Activated T-cell treated with anti-CD3 and anti-CD28 coated beads, Interleukin-2, amount 50 U/mL, for 72 hours (primary cell): ENCODE results near the gene CERK. TPM values are rescaled to one million over a fixed set of nuclear protein-coding genes. Genes with fewer than 3 reads are reported as not detected.

ENCODE experiments used
- ATAC-seq, 2 donors: fragments of 150-1000 bp; cut with Tn5 transposase; replicated peaks in 1 of 2; 2 replicates each; pipeline ENCODE4 v1.10.0; 2021; ENCODE audit warnings: moderate library complexity in 2 of 2, mild to moderate bottlenecking in 1 of 2
- DNase-seq, 2 donors: peaks; one replicate each; pipeline ENCODE4 v3.0.0; 2021 to 2022; ENCODE audit warnings: mixed read lengths in 1 of 2
- H3K27ac Mint-ChIP-seq: one replicate; pipeline ENCODE4 v1.8.0; 2022; ENCODE audit warnings: mild to moderate bottlenecking, moderate library complexity, mixed read lengths
- H3K27me3 Mint-ChIP-seq: one replicate; pipeline ENCODE4 v1.8.0; 2022; ENCODE audit warnings: low read depth, mixed read lengths
- H3K36me3 Mint-ChIP-seq, 2 donors: one replicate each; pipeline ENCODE4 v1.8.0; 2022; ENCODE audit warnings: mixed read lengths in 2 of 2, mild to moderate bottlenecking in 1 of 2; ENCODE audit not compliant: insufficient read depth in 2 of 2
- H3K4me1 Mint-ChIP-seq: one replicate; pipeline ENCODE4 v1.8.0; 2022; ENCODE audit warnings: low read depth, mixed read lengths
- H3K4me3 Mint-ChIP-seq, 2 donors: one replicate each; pipeline ENCODE4 v1.8.0; 2022; ENCODE audit warnings: mild to moderate bottlenecking in 2 of 2, mixed read lengths in 2 of 2, moderate library complexity in 2 of 2
- H3K9me3 Mint-ChIP-seq, 2 donors: one replicate each; pipeline ENCODE4 v1.8.0; 2022; ENCODE audit warnings: mixed read lengths in 2 of 2
- total RNA-seq, 2 donors: library from RNA; stranded (reverse); gene quantifications; one replicate each; pipeline ENCODE4 v1.2.3, GENCODE V29; 2022

CERK gene
- total RNA-seq, 2 donors from 2014 or later, result 38.6 to 53.1 TPM

DNA sequence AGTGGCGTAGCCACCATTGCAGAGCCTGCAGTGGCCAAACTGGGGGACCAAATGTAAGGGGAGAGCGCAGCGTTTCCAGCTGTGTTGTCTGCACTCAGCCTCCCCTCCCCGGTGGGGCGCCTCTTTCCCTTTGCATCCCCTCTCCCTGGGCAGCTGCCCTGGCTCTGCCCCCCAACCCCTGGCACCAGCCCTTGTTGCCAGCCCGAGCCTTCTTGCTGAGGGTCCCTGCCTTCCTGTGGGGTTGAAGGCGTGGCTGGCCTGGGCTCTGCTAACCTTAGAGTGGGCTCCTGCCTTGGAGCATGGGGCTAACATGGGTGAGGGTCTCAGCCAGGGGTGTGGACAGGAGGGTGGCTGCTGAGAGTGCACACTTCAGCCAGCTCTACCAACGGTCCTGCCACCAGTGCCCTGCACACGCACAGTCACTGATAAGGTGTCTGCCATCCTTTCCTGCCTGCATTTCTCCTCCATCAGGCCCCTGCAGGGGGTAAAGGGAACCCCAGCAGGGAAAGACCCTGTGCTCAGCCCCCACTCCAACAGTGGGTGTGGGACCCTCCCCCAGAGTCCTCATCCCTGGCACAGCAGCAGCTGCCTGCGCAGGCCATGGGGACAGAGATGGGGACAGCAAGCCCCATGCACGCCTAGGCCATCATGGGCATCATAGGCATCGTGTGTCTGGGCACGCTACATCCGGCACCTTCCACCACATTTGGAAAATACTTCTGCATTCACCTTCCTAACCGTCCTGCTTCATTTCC is 43.5 kb downstream of the CERK start:
- Mint-ChIP-seq H3K4me1 (no peaks in the 10 kb centered on the region), H3K27ac (no peak overlapping the region), H3K4me3 (no peak overlapping the region), H3K36me3 (peaks cover 2 to 27% of the 10 kb centered on the region in 2 donors), H3K9me3 (no peaks in the 10 kb centered on the region), H3K27me3 (no peaks in the 10 kb centered on the region)
- DNase-seq (no peak), ATAC-seq (no peak)

DNA sequence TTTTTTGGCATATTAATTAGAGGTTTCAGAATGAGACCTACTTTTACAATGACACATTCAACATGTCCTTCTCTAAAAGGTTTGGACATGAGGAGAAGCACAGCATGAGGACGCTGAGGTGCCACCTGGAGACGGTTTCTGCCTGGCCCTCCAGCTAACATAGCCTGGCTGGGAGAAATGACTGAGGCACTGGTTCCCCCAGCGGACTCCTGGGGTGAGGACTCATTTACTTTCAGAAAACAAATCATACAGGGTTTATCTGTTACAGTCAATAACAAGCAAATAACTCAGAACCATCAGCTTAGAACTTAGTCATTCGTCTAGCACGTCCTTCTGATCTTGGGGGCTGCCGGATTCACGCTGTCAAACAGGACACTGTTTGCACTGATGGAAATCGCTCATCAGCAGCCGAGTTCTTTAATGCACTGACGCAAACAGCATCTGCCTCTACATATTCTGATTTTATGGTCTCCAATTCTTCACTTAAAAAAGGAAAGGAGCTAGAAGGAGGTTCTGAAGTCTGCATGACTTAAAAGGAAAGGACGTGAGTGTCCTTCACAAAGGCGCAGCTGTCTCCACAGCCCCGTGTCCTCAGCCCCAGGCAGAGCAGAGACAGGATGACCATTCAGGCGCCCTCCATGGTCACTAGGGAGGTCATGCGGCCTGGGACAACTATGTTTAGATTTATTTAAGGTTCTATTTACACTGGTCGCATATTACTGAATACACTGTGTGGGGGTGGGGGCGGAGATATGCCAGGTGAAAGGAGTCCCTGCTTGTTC is 44.2 kb downstream of the CERK start:
- Mint-ChIP-seq H3K27ac (peak overlapping the region; percentile 8), H3K4me3 (no peak overlapping the region), H3K27me3 (no peaks in the 10 kb centered on the region), H3K36me3 (peaks cover 4 to 23% of the 10 kb centered on the region in 2 donors), H3K4me1 (no peaks in the 10 kb centered on the region), H3K9me3 (no peaks in the 10 kb centered on the region)
- DNase-seq (no peak), ATAC-seq (no peak)

DNA sequence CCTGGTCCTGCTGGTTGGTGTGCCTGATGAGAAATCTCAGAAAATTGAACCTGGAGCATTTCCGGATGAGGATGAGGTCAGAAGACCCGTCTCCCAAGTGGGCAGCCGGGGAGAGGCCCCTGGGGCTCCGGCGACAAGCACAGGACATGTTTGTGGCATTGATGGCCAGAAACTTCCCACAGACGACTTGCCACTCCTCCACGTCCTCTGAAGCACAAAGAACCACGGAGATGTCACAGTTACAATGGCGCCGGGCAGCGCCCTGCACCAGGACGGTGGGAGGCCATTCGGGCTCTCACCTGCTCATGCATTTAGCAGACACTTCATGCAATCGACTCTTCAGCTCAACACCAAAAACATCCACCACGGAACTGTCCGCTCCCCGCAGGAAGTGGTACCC is 46.5 kb downstream of the CERK start:
- Mint-ChIP-seq H3K27ac (no peak overlapping the region), H3K4me3 (no peak overlapping the region), H3K27me3 (no peaks in the 10 kb centered on the region), H3K36me3 (peaks cover 4 to 20% of the 10 kb centered on the region in 2 donors), H3K9me3 (no peaks in the 10 kb centered on the region), H3K4me1 (no peaks in the 10 kb centered on the region)
- DNase-seq, result no peak
- no peak for ATAC-seq

DNA sequence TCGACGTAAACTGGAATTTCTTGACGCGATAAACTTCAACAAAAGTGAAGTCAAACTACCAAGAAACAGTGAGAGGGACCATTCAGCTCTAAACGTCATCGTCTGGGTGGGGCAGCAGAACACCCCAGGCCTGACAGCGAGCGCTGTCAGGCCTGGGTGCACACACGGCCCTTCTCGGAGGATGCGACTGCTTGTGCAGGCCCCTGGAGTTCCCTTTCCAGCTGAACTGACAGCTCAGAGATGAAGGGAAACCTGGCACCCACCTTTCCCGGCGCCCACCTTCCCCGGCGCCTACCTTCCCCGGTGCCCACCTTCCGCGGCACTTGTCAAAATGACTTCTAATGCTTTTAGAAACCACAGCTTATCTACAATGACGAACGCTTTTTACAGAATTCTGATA is 47.9 kb downstream of the CERK start:
- ATAC-seq, result no peak
- H3K36me3 Mint-ChIP-seq, result peaks cover 2 to 17% of the 10 kb centered on the region in 2 donors
- no peaks in the 10 kb centered on the region for H3K9me3 Mint-ChIP-seq
- H3K27ac Mint-ChIP-seq, result peak overlapping the region; percentile 24
- H3K27me3 Mint-ChIP-seq, result no peaks in the 10 kb centered on the region
- no peak overlapping the region for H3K4me3 Mint-ChIP-seq
- no peak for DNase-seq
- H3K4me1 Mint-ChIP-seq, result no peaks in the 10 kb centered on the region

DNA sequence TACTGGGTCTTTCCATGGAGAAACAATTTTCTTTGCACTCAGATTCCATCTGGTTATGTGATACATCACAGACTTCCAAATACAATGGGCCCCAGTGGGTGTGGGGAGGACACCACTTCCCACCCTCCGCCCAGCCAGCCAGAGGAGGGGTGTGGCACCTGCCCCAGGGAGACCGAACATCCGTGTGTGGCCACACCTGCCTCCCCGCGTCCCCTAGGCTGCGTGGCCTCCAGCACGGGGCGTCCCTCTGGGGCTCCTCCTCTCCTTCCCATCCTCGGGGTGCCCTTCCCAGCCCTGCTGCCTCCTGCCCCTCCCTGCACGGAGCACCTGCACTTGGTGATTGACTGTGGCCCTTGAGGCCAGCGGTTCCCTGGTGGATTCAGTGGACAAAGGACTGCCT is 49.1 kb downstream of the CERK start:
- H3K27me3 Mint-ChIP-seq, result no peaks in the 10 kb centered on the region
- no peak overlapping the region for H3K27ac Mint-ChIP-seq
- peaks cover 9% of the 10 kb centered on the region for H3K4me1 Mint-ChIP-seq
- H3K9me3 Mint-ChIP-seq, result no peaks in the 10 kb centered on the region
- peaks cover 2 to 17% of the 10 kb centered on the region in 2 donors for H3K36me3 Mint-ChIP-seq
- DNase-seq, result no peak
- no peak for ATAC-seq
- H3K4me3 Mint-ChIP-seq, result no peak overlapping the region

DNA sequence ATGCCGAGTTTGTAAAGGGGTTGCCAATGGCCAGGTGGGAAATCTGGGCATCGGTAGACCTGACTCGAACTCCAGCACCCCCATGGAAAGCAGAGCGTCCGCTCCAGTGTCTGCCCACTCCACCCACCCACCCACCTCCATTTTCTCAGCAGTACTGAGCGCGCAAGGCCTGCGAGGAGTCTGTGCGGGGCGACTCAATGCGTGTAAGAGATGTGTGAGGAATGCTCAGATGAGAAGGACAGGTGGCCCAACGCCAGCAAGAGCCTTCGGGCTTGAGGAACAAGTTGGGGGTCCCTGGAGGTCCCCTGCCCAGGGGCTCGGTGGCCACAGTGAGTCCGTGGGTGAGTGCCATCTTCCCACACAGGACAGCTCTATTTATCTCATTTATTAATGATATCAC is 50.6 kb downstream of the CERK start:
- Mint-ChIP-seq H3K27me3 (no peaks in the 10 kb centered on the region), H3K4me1 (peaks cover 10% of the 10 kb centered on the region), H3K36me3 (peaks cover 2 to 17% of the 10 kb centered on the region in 2 donors), H3K9me3 (no peaks in the 10 kb centered on the region), H3K4me3 (no peak overlapping the region), H3K27ac (no peak overlapping the region)
- DNase-seq (no peak), ATAC-seq (no peak)

DNA sequence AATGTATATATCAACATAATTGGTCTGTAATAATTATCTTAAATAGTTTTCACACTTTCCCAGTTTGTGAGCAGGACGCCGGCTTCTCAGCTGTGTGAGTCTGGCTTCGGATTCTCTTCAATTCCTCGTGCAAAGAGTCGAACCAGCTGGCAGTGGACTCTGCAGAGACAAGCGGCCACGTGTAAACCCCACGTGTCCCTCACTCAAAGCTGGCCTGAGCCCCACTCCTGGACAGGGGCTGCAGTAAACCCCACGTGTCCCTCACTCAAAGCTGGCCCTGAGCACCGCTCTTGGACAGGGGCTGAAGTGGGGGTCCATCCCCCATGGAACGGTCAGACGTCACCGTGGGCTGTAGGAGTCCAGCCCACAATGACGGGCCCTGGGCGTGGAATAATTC is 51.0 kb downstream of the CERK start:
- Mint-ChIP-seq H3K4me3 (no peak overlapping the region), H3K36me3 (peaks cover 2 to 16% of the 10 kb centered on the region in 2 donors)

DNA sequence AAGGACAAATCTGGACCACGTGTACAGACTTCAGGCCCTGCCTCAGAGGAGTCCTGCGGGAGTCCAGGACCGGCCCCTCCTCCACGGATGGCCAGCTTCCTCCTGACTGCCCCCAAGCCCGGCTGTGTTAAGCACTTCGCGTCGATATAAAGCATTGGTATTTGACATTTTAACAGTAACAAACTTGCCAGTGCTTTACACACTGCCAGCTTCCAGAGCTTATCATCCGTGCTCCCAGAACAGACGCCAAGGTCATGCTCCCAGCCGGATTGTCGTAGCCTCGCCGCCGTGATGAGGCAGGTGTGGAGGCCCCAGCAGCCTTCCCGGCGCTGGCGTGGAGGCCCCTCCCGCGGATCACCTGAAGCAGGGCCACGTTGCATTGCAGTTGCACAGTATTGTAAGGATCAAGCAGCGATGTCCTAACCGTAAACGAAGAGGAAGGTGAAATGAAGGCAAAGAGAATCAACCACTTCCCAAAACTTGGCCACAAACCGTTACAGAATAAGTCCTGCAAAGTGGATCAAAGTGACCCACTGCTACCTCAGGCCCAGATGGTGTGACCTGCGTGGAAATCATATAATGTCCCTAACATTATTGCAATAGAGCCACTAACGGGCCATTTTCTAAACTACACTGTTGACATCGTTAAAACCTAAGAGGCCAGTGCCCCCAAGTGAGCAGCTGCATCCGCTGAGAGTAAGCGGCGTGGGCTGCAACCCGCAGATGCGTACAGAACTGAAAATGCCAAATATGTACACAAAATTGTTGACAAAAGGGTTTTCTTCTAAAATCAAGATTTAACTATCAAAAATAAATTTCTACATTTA is 51.6 kb downstream of the CERK start:
- Mint-ChIP-seq H3K4me3 (no peak overlapping the region), H3K27me3 (no peaks in the 10 kb centered on the region), H3K9me3 (no peaks in the 10 kb centered on the region), H3K4me1 (peaks cover 10% of the 10 kb centered on the region), H3K27ac (peak overlapping the region; percentile 64), H3K36me3 (peaks cover 2 to 10% of the 10 kb centered on the region in 2 donors)
- ATAC-seq (no peak), DNase-seq (no peak)

More for the DNA sequence above, 51.0 kb downstream of the CERK start:
- ATAC-seq (no peak), DNase-seq (no peak)
- Mint-ChIP-seq H3K27me3 (no peaks in the 10 kb centered on the region), H3K27ac (no peak overlapping the region), H3K9me3 (no peaks in the 10 kb centered on the region), H3K4me1 (peaks cover 10% of the 10 kb centered on the region)

DNA sequence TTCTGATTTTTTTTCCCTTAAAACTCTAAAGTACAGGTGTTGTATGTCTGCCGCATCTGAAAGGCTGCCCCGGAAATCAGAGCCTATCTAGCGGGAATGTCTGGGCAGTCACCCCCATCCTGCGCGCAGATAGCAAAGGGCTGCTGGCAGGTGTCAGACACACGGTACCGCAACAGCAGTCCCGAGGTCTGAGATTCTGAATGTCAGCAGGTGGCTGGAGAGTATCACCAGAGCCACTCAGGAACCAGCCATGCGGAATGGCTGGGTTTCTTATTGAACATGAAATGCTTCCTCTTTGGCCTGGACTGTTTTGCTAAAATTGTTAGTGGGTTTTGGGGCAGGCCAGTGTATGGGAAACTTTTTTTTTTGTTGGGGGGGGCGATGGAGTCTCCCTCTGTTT is 53.3 kb downstream of the CERK start:
- no peak for ATAC-seq
- no peak for DNase-seq
- H3K4me1 Mint-ChIP-seq, result peaks cover 10% of the 10 kb centered on the region
- H3K36me3 Mint-ChIP-seq, result peaks cover 2 to 4% of the 10 kb centered on the region in 2 donors
- no peaks in the 10 kb centered on the region for H3K27me3 Mint-ChIP-seq
- H3K4me3 Mint-ChIP-seq, result no peak overlapping the region
- peak overlapping the region; percentile 38 for H3K27ac Mint-ChIP-seq
- H3K9me3 Mint-ChIP-seq, result no peaks in the 10 kb centered on the region

DNA sequence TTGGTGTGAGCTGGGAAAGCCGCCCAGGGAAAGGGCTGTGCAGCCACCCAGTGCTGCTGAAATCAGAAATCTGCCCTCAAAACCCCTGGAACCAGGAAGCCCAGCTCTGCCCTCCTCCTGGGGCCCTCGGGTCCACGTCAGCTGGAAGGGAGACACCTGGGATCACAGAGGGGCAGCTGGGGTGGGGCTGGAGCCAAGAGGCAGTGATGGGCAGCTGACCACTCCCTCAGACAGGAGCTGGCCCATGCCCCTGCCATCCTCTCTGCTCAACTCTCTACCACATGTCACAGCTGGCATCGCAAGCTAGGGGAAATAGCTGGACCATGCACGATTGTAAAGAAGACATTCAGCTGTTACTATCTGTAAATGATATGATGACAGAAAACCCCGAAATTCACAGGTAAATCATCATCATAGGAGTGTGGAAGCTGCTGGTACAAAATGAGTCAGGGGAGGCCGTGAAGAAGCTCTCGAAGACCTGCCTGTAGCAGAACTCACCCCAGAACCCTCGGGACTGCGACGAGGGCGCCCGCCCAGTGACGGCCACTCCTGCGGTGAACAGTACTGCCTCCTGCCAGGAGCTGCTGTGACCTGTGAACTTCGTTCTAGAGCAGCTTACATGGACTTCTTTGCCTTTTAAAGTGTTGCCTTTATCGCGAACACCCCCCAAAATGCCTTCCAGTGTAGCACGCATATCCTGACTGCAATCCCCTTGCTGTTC is 55.9 kb downstream of the CERK start:
- Mint-ChIP-seq H3K36me3 (no peaks in the 10 kb centered on the region), H3K4me3 (no peak overlapping the region), H3K27ac (no peak overlapping the region), H3K9me3 (no peaks in the 10 kb centered on the region), H3K27me3 (no peaks in the 10 kb centered on the region), H3K4me1 (peaks cover 10% of the 10 kb centered on the region)
- DNase-seq (no peak), ATAC-seq (no peak)

DNA sequence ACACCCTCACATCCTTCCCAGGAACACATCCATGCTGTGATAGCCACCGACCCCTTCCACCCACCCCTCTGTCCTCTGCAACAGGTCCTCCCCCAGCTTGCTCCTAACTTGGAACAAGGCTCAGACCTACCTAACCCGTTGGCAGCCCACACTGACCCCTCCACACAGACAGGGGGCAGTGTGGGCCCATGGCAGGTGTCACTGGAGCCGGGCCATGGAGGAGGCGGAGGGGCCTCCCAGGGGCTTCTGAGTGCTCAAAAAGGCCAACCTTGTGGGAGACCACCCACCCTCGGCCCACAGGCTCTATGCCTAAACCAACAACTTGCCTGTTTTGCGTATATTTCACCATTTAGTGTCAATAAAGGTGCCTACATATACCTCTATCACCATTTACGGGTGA is 57.0 kb downstream of the CERK start:
- ATAC-seq (peak in 1 of 2 donors; percentile 49), DNase-seq (peak in 1 of 2 donors; percentile 26)
- Mint-ChIP-seq H3K27ac (no peak overlapping the region), H3K36me3 (no peaks in the 10 kb centered on the region), H3K27me3 (no peaks in the 10 kb centered on the region), H3K9me3 (no peaks in the 10 kb centered on the region), H3K4me3 (no peak overlapping the region), H3K4me1 (peaks cover 10% of the 10 kb centered on the region)

DNA sequence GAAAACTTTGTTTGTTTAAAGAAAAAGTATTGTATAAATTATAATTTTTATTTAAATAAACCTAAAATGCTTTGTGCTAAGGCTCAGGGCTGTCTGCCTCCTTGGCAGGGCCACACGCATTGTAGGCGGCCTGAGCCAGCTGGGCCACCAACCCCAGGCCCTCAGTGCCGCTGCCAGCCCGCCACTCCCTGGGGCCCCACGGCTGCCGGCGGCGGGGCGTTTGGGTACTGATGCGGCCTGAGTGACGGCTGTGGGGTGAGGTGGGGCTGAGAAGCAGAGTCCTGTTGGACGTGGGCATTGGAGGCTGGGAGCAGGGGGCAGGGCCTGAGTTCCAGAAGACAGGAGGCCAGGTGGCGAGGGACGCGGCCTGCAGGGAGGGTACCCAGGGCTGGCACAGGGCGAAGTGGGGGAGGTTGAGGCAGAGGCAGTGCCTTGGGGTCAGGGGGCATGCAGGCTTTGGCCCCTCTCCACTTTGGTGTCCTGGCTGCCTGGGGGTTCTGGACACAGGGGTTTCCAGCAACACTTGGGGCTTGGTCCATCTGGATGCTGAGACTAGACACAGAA is 58.3 kb downstream of the CERK start:
- no peaks in the 10 kb centered on the region for H3K27me3 Mint-ChIP-seq
- H3K36me3 Mint-ChIP-seq, result no peaks in the 10 kb centered on the region
- H3K27ac Mint-ChIP-seq, result no peak overlapping the region
- peaks cover 17% of the 10 kb centered on the region for H3K4me1 Mint-ChIP-seq
- H3K9me3 Mint-ChIP-seq, result no peaks in the 10 kb centered on the region
- H3K4me3 Mint-ChIP-seq, result no peak overlapping the region
- DNase-seq, result no peak
- ATAC-seq, result no peak
